DMS53 treated with DMSO at 0.1 percent for 48 hours (cell line): ENCODE measurements around the gene MCL1.
"Not testable (repeated sequence)": the region's sequence is repeated elsewhere in the genome, so short reads cannot be mapped to it uniquely, and the experiment has no call there.

Source experiments
- DNase-seq: peaks from one replicate; lab custom pipeline; 2025; ENCODE audit not compliant: unreplicated experiment; lab: John Stamatoyannopoulos, UW

Gene MCL1

GRCh38 chr1:150603711-150604110 is 24.3 kb upstream of the MCL1 start:
- DNase-seq = no peak

- DNase-seq = not testable (repeated sequence)
Measured at GRCh38 chr1:150602372-150602771, 23.0 kb upstream of the MCL1 start.

- DNase-seq = no peak
Measured at GRCh38 chr1:150601540-150601939, 22.1 kb upstream of the MCL1 start.

GRCh38 chr1:150598346-150598745 is 18.9 kb upstream of the MCL1 start:
- not testable (repeated sequence) for DNase-seq

- no peak for DNase-seq
Measured at GRCh38 chr1:150596976-150597375, 17.6 kb upstream of the MCL1 start.

- DNase-seq = no peak
Measured at GRCh38 chr1:150596095-150596892, 16.9 kb upstream of the MCL1 start.

DNA sequence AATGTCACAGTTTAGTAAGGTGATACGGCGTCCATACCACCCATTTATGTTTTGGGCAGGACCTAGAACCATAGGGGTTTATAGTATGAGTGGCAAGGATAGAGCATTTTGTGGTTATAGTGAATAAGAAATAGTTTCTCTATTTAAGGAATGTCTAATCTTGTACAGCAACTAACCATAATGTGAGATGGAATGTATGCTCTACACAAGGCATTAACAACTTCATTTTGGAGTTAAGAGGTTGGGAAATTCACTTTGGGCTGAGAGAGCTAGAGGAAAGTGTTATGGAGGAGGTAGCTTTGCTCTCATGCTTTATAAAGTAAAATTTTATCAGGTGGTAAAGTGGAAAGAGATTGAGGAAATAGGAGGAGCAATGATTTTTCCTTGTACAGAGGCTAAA is 3.0 kb upstream of the MCL1 start:
- no peak for DNase-seq

DNA sequence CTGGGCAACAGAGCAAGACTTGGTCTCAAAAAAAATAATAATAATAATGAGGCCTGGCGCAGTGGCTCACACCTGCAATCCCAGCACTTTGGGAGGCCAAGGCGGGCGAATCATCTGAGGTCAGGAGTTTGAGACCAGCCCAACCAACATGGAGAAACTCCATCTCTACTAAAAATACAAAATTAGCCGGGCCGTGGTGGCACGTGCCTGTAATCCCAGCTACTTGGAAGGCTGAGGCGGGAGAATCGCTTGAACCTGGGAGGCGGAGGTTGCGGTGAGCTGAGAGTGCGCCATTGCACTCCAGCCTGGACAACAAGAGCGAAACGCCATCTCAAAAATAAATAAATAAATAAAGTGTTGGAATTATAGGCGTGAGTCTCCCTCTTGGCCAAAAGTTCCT is 2.6 kb upstream of the MCL1 start:
- DNase-seq = not testable (repeated sequence)

GRCh38 chr1:150581437-150581836 is 2.0 kb upstream of the MCL1 start:
- DNase-seq = not testable (repeated sequence)

DNA sequence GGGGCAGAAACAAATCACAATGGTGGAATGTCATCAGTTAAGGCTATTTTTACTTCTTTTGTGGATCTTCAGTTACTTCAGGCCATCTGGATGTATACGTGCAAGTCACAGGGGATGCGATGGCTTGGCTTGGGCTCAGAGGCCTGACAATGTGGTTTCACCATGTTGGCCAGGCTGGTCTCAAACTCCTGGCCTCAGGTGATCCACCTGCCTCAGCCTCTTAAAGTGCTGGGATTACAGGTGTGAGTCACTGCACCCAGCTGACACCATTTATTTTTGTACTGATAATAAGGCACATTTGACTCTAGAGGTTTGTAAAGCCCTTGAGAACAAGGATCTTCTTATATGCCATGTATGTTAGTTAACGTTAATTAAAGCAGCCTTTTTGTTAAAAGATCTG is 1.6 kb upstream of the MCL1 start:
- DNase-seq = not testable (repeated sequence)

DNA sequence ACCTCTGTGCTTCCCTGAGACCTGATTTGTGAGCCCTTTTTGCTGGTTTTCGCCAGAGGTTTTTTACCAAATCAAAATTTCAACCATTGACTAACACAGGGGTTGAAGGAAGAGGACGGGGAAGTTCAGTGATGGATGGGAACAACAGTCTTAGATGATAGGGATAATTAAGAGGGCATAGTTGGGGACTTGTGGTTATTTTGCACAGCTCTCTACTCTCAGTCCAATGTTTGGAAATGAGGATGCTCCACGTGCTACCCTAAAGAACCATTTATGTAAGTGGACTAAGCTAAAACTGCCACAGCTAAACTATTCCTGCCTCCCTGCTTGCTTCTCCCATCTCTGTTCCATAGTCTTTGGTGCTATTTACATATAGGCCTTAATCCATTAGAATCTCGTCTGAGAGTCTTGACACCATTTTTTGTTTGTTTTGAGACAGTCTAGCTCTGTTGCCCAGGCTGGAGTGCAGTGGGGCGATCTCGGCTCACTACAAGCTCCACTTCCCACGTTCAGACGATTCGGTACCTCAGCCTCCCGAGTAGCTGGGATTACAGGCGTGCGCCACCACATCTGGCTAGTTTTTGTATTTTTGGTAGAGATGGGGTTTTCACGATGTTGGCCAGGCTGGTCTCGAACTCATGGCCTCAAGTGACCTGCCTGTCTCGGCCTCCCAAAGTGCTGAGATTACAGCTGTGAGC is 684 bp upstream of the MCL1 start:
- DNase-seq = peak; percentile 54

- peak; percentile 23 for DNase-seq
Measured at GRCh38 chr1:150578272-150579109, 919 bp downstream of the MCL1 start.

DNA sequence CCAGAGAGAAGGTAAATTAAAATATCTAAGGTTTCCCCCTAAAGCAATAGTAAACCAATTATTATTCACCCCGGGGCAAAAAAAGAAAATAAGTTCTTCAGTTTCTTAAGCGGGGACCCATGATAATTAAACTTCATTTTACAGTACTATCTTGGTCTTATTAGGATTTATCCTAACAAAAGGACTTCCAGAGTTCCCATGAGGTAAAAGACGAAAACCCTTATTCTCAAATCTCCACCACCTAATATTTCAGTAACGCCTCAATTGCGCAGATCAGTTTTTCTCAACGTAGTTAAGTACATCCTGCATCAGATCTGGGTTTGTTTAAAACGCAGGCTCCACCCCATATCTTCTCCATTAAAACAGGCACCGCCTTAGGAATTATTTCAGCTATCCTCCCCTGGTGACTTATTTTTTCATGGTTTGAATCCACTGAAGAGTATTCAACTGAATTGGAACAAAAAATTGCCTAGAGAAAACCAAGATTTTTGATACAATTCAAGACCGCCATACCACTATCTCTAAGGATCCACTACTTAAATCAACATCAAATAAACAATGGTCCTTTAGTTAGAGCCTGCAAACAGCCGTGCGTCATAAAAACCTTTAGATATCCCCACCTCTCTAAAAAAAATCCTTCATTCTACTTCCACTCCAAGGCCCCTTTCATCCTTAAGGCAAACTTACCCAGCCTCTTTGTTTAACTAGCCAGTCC is 1.7 kb downstream of the MCL1 start:
- no peak for DNase-seq

- DNase-seq = no peak
Measured at GRCh38 chr1:150576794-150577556, 2.4 kb downstream of the MCL1 start.

- DNase-seq = no peak
Measured at GRCh38 chr1:150576367-150576711, 3.1 kb downstream of the MCL1 start.

DNA sequence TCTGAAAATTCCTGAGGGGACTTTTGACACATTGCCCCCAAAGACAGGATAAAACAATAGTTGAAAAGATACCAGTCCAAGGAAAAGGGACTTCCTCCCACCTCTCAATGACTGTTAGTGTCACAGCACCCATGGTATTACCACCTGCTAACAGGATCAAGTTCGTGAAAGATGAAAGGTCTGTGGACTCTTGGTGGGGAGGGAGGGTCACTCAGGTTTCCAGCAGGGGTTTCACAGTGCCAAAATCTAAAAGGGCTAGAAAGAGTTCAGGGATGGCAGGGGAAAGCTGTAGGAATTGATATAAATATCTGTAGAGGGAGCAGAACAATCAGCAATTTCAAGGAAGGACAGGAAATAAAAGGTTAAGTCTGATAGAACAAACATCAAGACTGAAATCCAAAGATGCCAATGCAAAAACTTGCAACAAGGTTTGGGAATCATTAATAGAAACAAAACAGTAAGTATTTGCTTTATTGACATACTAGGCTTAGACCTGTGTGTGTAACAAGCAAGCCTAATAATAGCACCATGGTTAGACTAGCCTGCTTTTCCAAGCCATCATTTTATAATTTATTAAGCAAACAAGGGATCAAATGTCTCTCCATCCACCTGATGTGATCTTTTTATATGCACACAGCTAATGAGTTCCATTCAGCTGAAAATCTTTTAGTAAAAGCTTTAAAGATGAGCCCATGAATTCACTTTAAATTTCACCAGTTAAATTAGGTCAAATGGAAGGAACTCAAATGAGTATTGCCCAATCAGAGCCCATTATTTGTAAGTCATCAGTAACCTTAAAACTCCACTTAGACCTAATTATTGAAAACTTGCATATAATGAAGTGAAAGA is 3.7 kb downstream of the MCL1 start:
- DNase-seq = no peak

GRCh38 chr1:150575072-150575489 is 4.3 kb downstream of the MCL1 start:
- DNase-seq = no peak

GRCh38 chr1:150574260-150575071 is 4.9 kb downstream of the MCL1 start:
- no peak for DNase-seq
